CD14-positive monocyte (primary cell): Measurements from ENCODE around the gene ADSS1. TPM values are rescaled to one million over a fixed set of nuclear protein-coding genes. Genes with fewer than 3 reads are reported as not detected.

Experiments used
- DNase-seq, 3 donors: peaks; one replicate each; pipeline ENCODE4 v3.0.0-alpha.2; 2011 to 2022
- H2AFZ ChIP-seq: 2 replicates; pipeline ENCODE4 v1.6.0; 2012; ENCODE audit warnings: mild to moderate bottlenecking, low read depth, low read length, inconsistent platforms; ENCODE audit not compliant: insufficient read depth, poor library complexity, severe bottlenecking
- H3K27ac ChIP-seq, 2 donors: 1 replicate in 1 of 2; 2 replicates in 1 of 2; pipeline ENCODE4 v1.5.1; 2012 to 2013; ENCODE audit warnings: low read length in 2 of 2, control low read depth in 1 of 2, inconsistent platforms in 1 of 2, low read depth in 1 of 2, mild to moderate bottlenecking in 1 of 2
- H3K27me3 ChIP-seq, 2 donors: one replicate each; pipeline versions ENCODE4 v1.6.0 to v1.6.1; 2011 to 2013; ENCODE audit warnings: low read length in 2 of 2; ENCODE audit not compliant: control insufficient read depth in 2 of 2, insufficient read depth in 2 of 2
- H3K36me3 ChIP-seq, 2 donors: replicated peaks in 1 of 2; 1 replicate in 1 of 2; 2 replicates in 1 of 2; pipeline versions ENCODE4 v1.5.1 to v1.6.1; 2012 to 2013; ENCODE audit warnings: low read length in 2 of 2, control low read depth in 1 of 2, inconsistent platforms in 1 of 2, mild to moderate bottlenecking in 1 of 2; ENCODE audit not compliant: insufficient read depth in 2 of 2, control insufficient read depth in 1 of 2
- H3K4me1 ChIP-seq, 2 donors: 1 replicate in 1 of 2; 2 replicates in 1 of 2; pipeline versions ENCODE4 v1.5.1 to v1.6.1; 2012 to 2013; ENCODE audit warnings: low read length in 2 of 2, control low read depth in 1 of 2, inconsistent platforms in 1 of 2, mild to moderate bottlenecking in 1 of 2, moderate library complexity in 1 of 2; ENCODE audit not compliant: insufficient read depth in 2 of 2, control insufficient read depth in 1 of 2
- H3K4me2 ChIP-seq: replicated peaks from 2 replicates; pipeline ENCODE3; 2012; ENCODE audit warnings: low read length, moderate library complexity, mild to moderate bottlenecking; ENCODE audit not compliant: poor library complexity, severe bottlenecking; ENCODE audit errors: extremely low read depth
- H3K4me3 ChIP-seq, 3 experiments: fragments of 200-600 bp in 1 of 3; sonication (generic) in 1 of 3; replicated peaks in 1 of 3; 1 replicate in 2 of 3; 2 replicates in 1 of 3; pipeline ENCODE4 v1.5.1; 2011 to 2013; ENCODE audit warnings: low read length in 3 of 3, mild to moderate bottlenecking in 3 of 3, control low read depth in 2 of 3, low read depth in 2 of 3, inconsistent platforms in 1 of 3, moderate library complexity in 1 of 3
- H3K79me2 ChIP-seq: 2 replicates; pipeline ENCODE4 v1.6.0; 2012; ENCODE audit warnings: mild to moderate bottlenecking, control low read depth, inconsistent platforms, low read length, moderate library complexity; ENCODE audit not compliant: insufficient read depth
- H3K9ac ChIP-seq: 2 replicates; pipeline ENCODE4 v1.6.0; 2017; ENCODE audit warnings: low read length, mild to moderate bottlenecking; ENCODE audit not compliant: insufficient read depth, poor library complexity, severe bottlenecking
- H3K9me3 ChIP-seq, 2 donors: replicated peaks in 1 of 2; 1 replicate in 1 of 2; 2 replicates in 1 of 2; pipeline versions ENCODE4 v1.5.1 to v1.6.1; 2012 to 2013; ENCODE audit warnings: low read length in 2 of 2, control low read depth in 1 of 2; ENCODE audit not compliant: control insufficient read depth in 1 of 2, insufficient read depth in 1 of 2
- H4K20me1 ChIP-seq: 2 replicates; pipeline ENCODE4 v1.6.0; 2012; ENCODE audit warnings: mild to moderate bottlenecking, low read length, control low read depth, moderate library complexity; ENCODE audit not compliant: insufficient read depth
- H3K27ac Mint-ChIP-seq, 7 donors: one replicate each; pipeline ENCODE4 v1.8.0; 2020; ENCODE audit warnings: mild to moderate bottlenecking in 7 of 7, mixed read lengths in 7 of 7, moderate library complexity in 6 of 7, inconsistent platforms in 2 of 7
- H3K27me3 Mint-ChIP-seq, 3 donors: one replicate each; pipeline ENCODE4 v1.8.0; 2021 to 2022; ENCODE audit warnings: low read depth in 3 of 3, mild to moderate bottlenecking in 3 of 3, mixed read lengths in 3 of 3, moderate library complexity in 3 of 3, inconsistent platforms in 1 of 3
- H3K36me3 Mint-ChIP-seq, 2 donors: one replicate each; pipeline ENCODE4 v1.8.0; 2020; ENCODE audit warnings: mixed read lengths in 2 of 2, inconsistent platforms in 1 of 2, mild to moderate bottlenecking in 1 of 2
- H3K4me1 Mint-ChIP-seq: one replicate; pipeline ENCODE4 v1.8.0; 2020; ENCODE audit warnings: mild to moderate bottlenecking, mixed read lengths
- H3K4me3 Mint-ChIP-seq, 2 donors: one replicate each; pipeline ENCODE4 v1.8.0; 2020; ENCODE audit warnings: mild to moderate bottlenecking in 2 of 2, mixed read lengths in 2 of 2, moderate library complexity in 1 of 2
- H3K9me3 Mint-ChIP-seq, 7 donors: one replicate each; pipeline ENCODE4 v1.8.0; 2020 to 2022; ENCODE audit warnings: mixed read lengths in 7 of 7, mild to moderate bottlenecking in 6 of 7, moderate library complexity in 6 of 7, inconsistent platforms in 2 of 7
- WGBS: methylation state at CpG from one replicate; pipeline ENCODE4 v1.1.5; 2013; ENCODE audit warnings: missing lambda C conversion rate; ENCODE audit not compliant: insufficient coverage; 5-methylcytosine and 5-hydroxymethylcytosine counted together
- intact Hi-C, 2 donors: fragments of 100-400 bp; cut with micrococcal nuclease; formaldehyde crosslinking; loops; one replicate each; pipeline versions ENCODE4 v1.15.0 to v1.15.1; 2023
- polyA plus RNA-seq, 3 donors: library from polyadenylated mRNA; depleted of rRNA in 1 of 3; unstranded in 2 of 3; stranded (reverse) in 1 of 3; fragments of 300-500 nt in 2 of 3; fragments of >200 nt in 1 of 3; fragmentation: Illumina TruSeq in 2 of 3; gene quantifications; 1 replicate in 2 of 3; 2 replicates in 1 of 3; pipeline ENCODE4 v1.2.3, GENCODE V29; 2012 to 2021
- TF ChIP-seq, protein P1 (sequence below): fragments of 200-600 bp; IDR thresholded peaks from one replicate; pipeline ENCODE4 v1.8.0; 2022; ENCODE audit warnings: antibody characterized with exemption, mild to moderate bottlenecking

The ADSS1 gene
- polyA plus RNA-seq, 3 donors: 0.61 to 3.7 (median 0.64) TPM

DNA sequence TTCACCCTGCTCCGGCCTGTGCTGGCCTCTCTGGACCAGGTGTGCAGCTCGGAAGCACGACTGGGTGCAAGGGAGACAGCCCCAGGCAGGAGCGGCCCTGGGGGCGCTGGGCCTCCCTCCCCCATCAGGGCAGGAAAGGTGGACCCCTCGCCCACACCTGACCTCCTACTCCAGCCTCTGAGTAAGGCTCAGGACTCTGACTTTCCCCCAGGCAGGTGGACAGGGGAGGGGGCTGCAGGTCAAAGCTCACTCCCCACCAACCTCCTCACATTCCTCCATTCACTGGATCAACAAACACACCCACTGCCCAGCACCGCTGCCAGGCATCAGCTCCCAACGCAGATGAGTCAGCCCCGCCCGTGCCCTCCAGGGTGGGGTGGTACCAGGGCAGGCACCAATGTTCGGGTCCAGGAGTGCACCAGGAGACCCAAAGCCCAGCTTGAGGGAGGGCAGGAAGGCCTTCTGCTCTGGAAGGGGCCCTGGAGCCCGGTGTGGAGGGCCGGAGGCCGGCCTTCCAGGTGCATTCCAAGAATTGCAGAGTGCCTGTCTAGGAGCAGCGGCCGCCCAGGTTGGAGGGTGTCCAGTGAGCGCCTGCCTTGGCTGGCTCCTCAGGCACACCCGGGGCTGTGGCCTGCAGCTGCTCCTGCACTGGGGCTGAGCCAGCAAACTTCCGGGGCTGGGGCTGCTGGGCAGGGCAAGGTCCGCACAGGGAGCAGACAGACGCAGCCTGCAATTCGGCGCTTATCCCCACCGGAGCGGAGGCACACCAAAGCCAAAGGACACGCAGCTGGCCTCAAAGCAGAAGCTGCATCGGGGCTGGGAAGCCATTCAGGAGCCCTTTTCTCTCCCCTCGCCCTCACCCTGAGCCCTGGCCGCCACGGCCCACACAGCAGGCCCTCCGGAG is 36.2 kb upstream of the ADSS1 start:
- peak overlapping the region; percentile 95 for H3K4me2 ChIP-seq
- intact Hi-C loops: no loop called here
- no peak overlapping the region for H3K9ac ChIP-seq
- WGBS: 77% methylated on average over 27 of the region's 31 CpGs
- no peaks in the 10 kb centered on the region for H3K36me3 ChIP-seq
- Mint-ChIP-seq H3K36me3 (no peaks in the 10 kb centered on the region), H3K4me3 (peak overlapping the region; percentile 60 to 63), H3K27me3 (peaks cover 10 to 18% (median 11%) of the 10 kb centered on the region in 3 donors), H3K27ac (peak overlapping the region in 1 of 7 donors; percentile 58), H3K9me3 (peaks cover 0 to 4% (median 0%) of the 10 kb centered on the region in 7 donors), H3K4me1 (peaks cover 41% of the 10 kb centered on the region)
- TF ChIP-seq, protein P1, sequence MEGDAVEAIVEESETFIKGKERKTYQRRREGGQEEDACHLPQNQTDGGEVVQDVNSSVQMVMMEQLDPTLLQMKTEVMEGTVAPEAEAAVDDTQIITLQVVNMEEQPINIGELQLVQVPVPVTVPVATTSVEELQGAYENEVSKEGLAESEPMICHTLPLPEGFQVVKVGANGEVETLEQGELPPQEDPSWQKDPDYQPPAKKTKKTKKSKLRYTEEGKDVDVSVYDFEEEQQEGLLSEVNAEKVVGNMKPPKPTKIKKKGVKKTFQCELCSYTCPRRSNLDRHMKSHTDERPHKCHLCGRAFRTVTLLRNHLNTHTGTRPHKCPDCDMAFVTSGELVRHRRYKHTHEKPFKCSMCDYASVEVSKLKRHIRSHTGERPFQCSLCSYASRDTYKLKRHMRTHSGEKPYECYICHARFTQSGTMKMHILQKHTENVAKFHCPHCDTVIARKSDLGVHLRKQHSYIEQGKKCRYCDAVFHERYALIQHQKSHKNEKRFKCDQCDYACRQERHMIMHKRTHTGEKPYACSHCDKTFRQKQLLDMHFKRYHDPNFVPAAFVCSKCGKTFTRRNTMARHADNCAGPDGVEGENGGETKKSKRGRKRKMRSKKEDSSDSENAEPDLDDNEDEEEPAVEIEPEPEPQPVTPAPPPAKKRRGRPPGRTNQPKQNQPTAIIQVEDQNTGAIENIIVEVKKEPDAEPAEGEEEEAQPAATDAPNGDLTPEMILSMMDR: no peak
- peaks cover 0 to 13% of the 10 kb centered on the region in 2 donors for H3K27me3 ChIP-seq
- no peak for DNase-seq
- peak overlapping the region; percentile 13 for H2AFZ ChIP-seq
- no peak overlapping the region for H3K27ac ChIP-seq
- H3K9me3 ChIP-seq: no peaks in the 10 kb centered on the region
- H3K4me1 ChIP-seq: peaks cover 33 to 57% of the 10 kb centered on the region in 2 donors
- peaks cover 20% of the 10 kb centered on the region for H4K20me1 ChIP-seq
- H3K79me2 ChIP-seq: peaks cover 22% of the 10 kb centered on the region
- peak overlapping the region in 1 of 3 experiments; percentile 85 for H3K4me3 ChIP-seq

DNA sequence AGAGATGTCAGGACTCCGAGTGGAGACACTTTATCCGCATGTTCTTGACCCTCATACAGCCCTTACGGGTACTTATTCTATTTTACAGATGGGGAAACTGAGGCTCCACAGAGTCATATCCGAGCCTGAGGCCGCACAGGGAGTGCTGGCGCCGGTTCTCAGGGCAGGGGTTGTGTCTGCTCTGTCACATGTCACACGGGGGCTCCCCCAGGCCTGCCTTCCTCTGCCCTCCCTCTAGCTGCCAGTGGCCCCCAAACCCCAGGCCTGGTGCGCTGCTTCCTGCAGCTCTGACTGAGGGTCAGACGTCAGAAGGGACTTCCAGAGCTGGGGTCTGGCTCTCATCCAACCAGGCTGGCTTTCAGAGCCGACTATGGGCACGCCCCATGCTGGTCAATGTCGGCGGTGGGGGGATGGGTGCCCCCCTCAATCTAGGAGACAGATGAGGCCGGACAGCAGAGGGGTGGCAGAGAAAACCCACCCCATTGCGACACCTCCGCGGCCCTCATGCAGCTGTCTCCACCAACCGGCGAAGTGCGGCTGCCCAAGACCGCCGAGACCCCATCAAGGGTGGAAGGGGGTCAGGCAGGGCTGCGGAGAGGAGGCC is 35.4 kb upstream of the ADSS1 start:
- Histone ChIP-seq H3K4me1 (peaks cover 33 to 57% of the 10 kb centered on the region in 2 donors), H3K9ac (peak overlapping the region; percentile 51)
- peak in 2 of 3 donors; percentile 25 to 65 for DNase-seq

More for the DNA sequence above, 35.4 kb upstream of the ADSS1 start:
- no peak overlapping the region for H3K27ac ChIP-seq
- peaks cover 0 to 4% (median 0%) of the 10 kb centered on the region in 7 donors for H3K9me3 Mint-ChIP-seq
- peaks cover 10 to 17% (median 10%) of the 10 kb centered on the region in 3 donors for H3K27me3 Mint-ChIP-seq
- H2AFZ ChIP-seq: peak overlapping the region; percentile 89
- peaks cover 0 to 13% of the 10 kb centered on the region in 2 donors for H3K27me3 ChIP-seq
- H3K4me2 ChIP-seq: peak overlapping the region; percentile 95
- H3K4me3 ChIP-seq: peak overlapping the region; percentile 46 to 85 (median 66)
- H3K4me1 Mint-ChIP-seq: peaks cover 41% of the 10 kb centered on the region
- H3K36me3 Mint-ChIP-seq: no peaks in the 10 kb centered on the region
- H3K27ac Mint-ChIP-seq: peak overlapping the region in 5 of 7 donors; percentile 28 to 70 (median 64)
- TF ChIP-seq, protein P1: no peak
- peak overlapping the region; percentile 78 to 82 for H3K4me3 Mint-ChIP-seq
- H3K9me3 ChIP-seq: no peaks in the 10 kb centered on the region
- peaks cover 27% of the 10 kb centered on the region for H4K20me1 ChIP-seq
- intact Hi-C loops: no loop called here
- WGBS: 57% methylated on average over 12 of the region's 24 CpGs
- no peaks in the 10 kb centered on the region for H3K36me3 ChIP-seq
- peaks cover 22% of the 10 kb centered on the region for H3K79me2 ChIP-seq
